GM23338 (cell line): ENCODE measurements around the gene PDLIM5.

Source experiments
- CREB1 ChIP-seq: fragments of 250-450 bp; sonication (Bioruptor Pico); IDR thresholded peaks from 2 replicates; pipeline ENCODE4 v1.5.0; 2020; ENCODE audit warnings: low read depth, mild to moderate bottlenecking, moderate library complexity
- CTCF ChIP-seq, 2 experiments: fragments of 200-600 bp in 1 of 2; sonication (generic) in 1 of 2; conservative IDR thresholded peaks; 2 replicates each; pipeline versions ENCODE4 v1.5.1 to v1.6.1; 2016 to 2017; ENCODE audit warnings: antibody characterized with exemption in 2 of 2, low read depth in 2 of 2, mild to moderate bottlenecking in 2 of 2, moderate library complexity in 1 of 2
- ETS1 ChIP-seq: IDR thresholded peaks from 2 replicates; pipeline ENCODE4 v1.6.1; 2016; ENCODE audit warnings: antibody characterized with exemption
- EZH2 ChIP-seq: fragments of 200-600 bp; sonication (generic); IDR thresholded peaks from one replicate; pipeline ENCODE4 v1.8.0; 2017; ENCODE audit warnings: antibody characterized with exemption, mild to moderate bottlenecking, low read depth; ENCODE audit not compliant: unreplicated experiment
- EZH2phosphoT487 ChIP-seq: fragments of 200-600 bp; sonication (generic); IDR thresholded peaks from one replicate; pipeline ENCODE4 v1.8.1; 2018; ENCODE audit warnings: antibody characterized with exemption; ENCODE audit not compliant: unreplicated experiment
- JUNB ChIP-seq: IDR thresholded peaks from one replicate; pipeline ENCODE4 v1.6.1; 2016; ENCODE audit warnings: antibody characterized with exemption; ENCODE audit not compliant: unreplicated experiment
- NANOG ChIP-seq: IDR thresholded peaks from 2 replicates; pipeline ENCODE4 v1.6.1; 2016; ENCODE audit warnings: antibody characterized with exemption, borderline replicate concordance
- POLR2AphosphoS5 ChIP-seq: IDR thresholded peaks from 2 replicates; pipeline ENCODE4 v1.6.1; 2016; ENCODE audit warnings: antibody characterized with exemption, low read depth
- REST ChIP-seq: IDR thresholded peaks from one replicate; pipeline ENCODE4 v1.6.1; 2018; ENCODE audit warnings: antibody characterized with exemption; ENCODE audit not compliant: unreplicated experiment
- STAT1 ChIP-seq: IDR thresholded peaks from one replicate; pipeline ENCODE4 v1.6.1; 2016; ENCODE audit warnings: antibody characterized with exemption; ENCODE audit not compliant: unreplicated experiment
- ZNF114 ChIP-seq: fragments of 250-450 bp; sonication (Bioruptor Pico); IDR thresholded peaks from 2 replicates; pipeline ENCODE4 v1.5.0; 2020; ENCODE audit warnings: mild to moderate bottlenecking, moderate library complexity
- ZNF331 ChIP-seq: fragments of 250-450 bp; sonication (Bioruptor Pico); IDR thresholded peaks from 2 replicates; pipeline ENCODE4 v1.5.0; 2020; ENCODE audit warnings: low read depth, mild to moderate bottlenecking, moderate library complexity

- TF ChIP-seq REST (no peak), CTCF (conservative IDR thresholded peaks at IDR 0.05; ENCODE audit: low read depth in 2 of 2) (no peak), ETS1 (no peak), EZH2 (no peak), POLR2AphosphoS5 (no peak), EZH2phosphoT487 (no peak), CREB1 (CRISPR knock-in tag) (no peak), ZNF331 (CRISPR knock-in tag) (no peak), ZNF114 (no peak), JUNB (no peak), NANOG (no peak), STAT1 (no peak)
Measured at GRCh38 chr4:94412658-94413038, 39.1 kb upstream of the PDLIM5 start.
